Skeletal muscle tissue (tissue), 4 donors: ENCODE results near the gene IL3RA. TPM values are rescaled to one million over a fixed set of nuclear protein-coding genes. Genes with fewer than 3 reads are reported as not detected.
"Not testable (repeated sequence)": the region's sequence is repeated elsewhere in the genome, so short reads cannot be mapped to it uniquely, and the experiment has no call there.

Experiments
- H3K27ac ChIP-seq: one replicate; pipeline ENCODE4 v1.7.0; 2013; ENCODE audit warnings: mild to moderate bottlenecking, low read depth, low read length, inconsistent platforms
- H3K27me3 ChIP-seq, 3 donors: one replicate each; pipeline ENCODE4 v1.7.0; 2013; ENCODE audit warnings: low read length in 3 of 3; ENCODE audit not compliant: control insufficient read depth in 3 of 3, insufficient read depth in 3 of 3
- H3K36me3 ChIP-seq, 3 donors: one replicate each; pipeline ENCODE4 v1.7.0; 2013; ENCODE audit warnings: low read length in 3 of 3; ENCODE audit not compliant: control insufficient read depth in 3 of 3, insufficient read depth in 3 of 3
- H3K4me1 ChIP-seq, 3 donors: one replicate each; pipeline ENCODE4 v1.7.0; 2013; ENCODE audit warnings: low read length in 3 of 3, mild to moderate bottlenecking in 3 of 3; ENCODE audit not compliant: control insufficient read depth in 3 of 3, insufficient read depth in 3 of 3
- H3K4me3 ChIP-seq, 3 donors: one replicate each; pipeline ENCODE4 v1.7.0; 2013; ENCODE audit warnings: low read length in 3 of 3
- H3K9ac ChIP-seq, 3 donors: one replicate each; pipeline ENCODE4 v1.7.0; 2013; ENCODE audit warnings: low read length in 3 of 3, mild to moderate bottlenecking in 3 of 3, moderate library complexity in 2 of 3, low read depth in 1 of 3
- H3K9me3 ChIP-seq, 3 donors: one replicate each; pipeline ENCODE4 v1.7.0; 2013; ENCODE audit warnings: low read length in 3 of 3; ENCODE audit not compliant: control insufficient read depth in 3 of 3
- total RNA-seq: library from RNA; depleted of rRNA; stranded (reverse); fragments of >200 nt; gene quantifications from one replicate; pipeline ENCODE4 v1.2.3, GENCODE V29; 2014
- donor health status: Osteomylitis.

IL3RA gene
- total RNA-seq: 6.3 TPM

GRCh38 chrX:1336331-1336943, at the start of gene IL3RA:
Gene IL3RA (plus strand): TSS chrX:1336785. CDS start chrX:1341766, 4,981 bp downstream.
- Histone ChIP-seq H3K27ac (peak within 1 kb of the TSS; percentile 20), H3K27me3 (peaks cover 0 to 3% (median 0%) of the 10 kb centered on the region in 3 donors), H3K36me3 (peaks cover 0 to 3% (median 0%) of the 10 kb centered on the region in 3 donors), H3K4me1 (peaks cover 0 to 5% (median 0%) of the 10 kb centered on the region in 3 donors), H3K9ac (peak within 1 kb of the TSS; percentile 30 to 70 (median 45)), H3K4me3 (peak within 1 kb of the TSS; percentile 56 to 71 (median 68)), H3K9me3 (peaks cover 0 to under 1% (median 0%) of the 10 kb centered on the region in 3 donors)

GRCh38 chrX:1289535-1289934, 47.0 kb upstream of the IL3RA start:
- H3K4me3 ChIP-seq: no peak overlapping the region

GRCh38 chrX:1291110-1291740, 45.4 kb upstream of the IL3RA start:
- Histone ChIP-seq H3K36me3 (no peaks in the 10 kb centered on the region), H3K9me3 (peaks cover 0 to 3% (median 0%) of the 10 kb centered on the region in 3 donors), H3K9ac (no peak overlapping the region)

More at GRCh38 chrX:1289535-1289934, 47.0 kb upstream of the IL3RA start:
- no peaks in the 10 kb centered on the region for H3K27me3 ChIP-seq
- no peak overlapping the region for H3K9ac ChIP-seq
- H3K36me3 ChIP-seq: no peaks in the 10 kb centered on the region
- H3K4me1 ChIP-seq: no peaks in the 10 kb centered on the region
- H3K9me3 ChIP-seq: no peaks in the 10 kb centered on the region
- no peak overlapping the region for H3K27ac ChIP-seq

GRCh38 chrX:1292575-1293290, 43.9 kb upstream of the IL3RA start:
- Histone ChIP-seq H3K27me3 (no peaks in the 10 kb centered on the region), H3K36me3 (no peaks in the 10 kb centered on the region), H3K9me3 (peaks cover 0 to 3% (median 0%) of the 10 kb centered on the region in 3 donors), H3K9ac (no peak overlapping the region), H3K4me3 (no peak overlapping the region), H3K27ac (no peak overlapping the region), H3K4me1 (no peaks in the 10 kb centered on the region)

More at GRCh38 chrX:1291110-1291740, 45.4 kb upstream of the IL3RA start:
- no peak overlapping the region for H3K27ac ChIP-seq
- no peaks in the 10 kb centered on the region for H3K27me3 ChIP-seq
- H3K4me1 ChIP-seq: no peaks in the 10 kb centered on the region
- no peak overlapping the region for H3K4me3 ChIP-seq

- Histone ChIP-seq H3K27me3 (no peaks in the 10 kb centered on the region), H3K9ac (no peak overlapping the region), H3K4me3 (no peak overlapping the region), H3K27ac (no peak overlapping the region), H3K9me3 (peaks cover 0 to 3% (median 2%) of the 10 kb centered on the region in 3 donors), H3K36me3 (no peaks in the 10 kb centered on the region), H3K4me1 (no peaks in the 10 kb centered on the region)
Measured at GRCh38 chrX:1294301-1295067, 42.1 kb upstream of the IL3RA start.

GRCh38 chrX:1295550-1295949, 41.0 kb upstream of the IL3RA start:
- no peak overlapping the region for H3K27ac ChIP-seq
- no peak overlapping the region for H3K4me3 ChIP-seq
- H3K9me3 ChIP-seq: peaks cover 0 to 3% (median 2%) of the 10 kb centered on the region in 3 donors
- H3K4me1 ChIP-seq: no peaks in the 10 kb centered on the region
- H3K27me3 ChIP-seq: no peaks in the 10 kb centered on the region
- H3K36me3 ChIP-seq: no peaks in the 10 kb centered on the region
- H3K9ac ChIP-seq: no peak overlapping the region

GRCh38 chrX:1297591-1297990, 39.0 kb upstream of the IL3RA start:
- not testable (repeated sequence) for H3K9ac ChIP-seq, H3K9me3 ChIP-seq, H3K4me3 ChIP-seq, H3K36me3 ChIP-seq, H3K4me1 ChIP-seq, H3K27me3 ChIP-seq, H3K27ac ChIP-seq

- Histone ChIP-seq H3K9ac (no peak overlapping the region), H3K4me3 (no peak overlapping the region), H3K9me3 (peaks cover 0 to 3% (median 2%) of the 10 kb centered on the region in 3 donors), H3K36me3 (no peaks in the 10 kb centered on the region), H3K27ac (no peak overlapping the region), H3K4me1 (no peaks in the 10 kb centered on the region), H3K27me3 (no peaks in the 10 kb centered on the region)
Measured at GRCh38 chrX:1300449-1300848, 36.1 kb upstream of the IL3RA start.

GRCh38 chrX:1305411-1305810, 31.2 kb upstream of the IL3RA start:
- Histone ChIP-seq H3K36me3 (no peaks in the 10 kb centered on the region), H3K9ac (no peak overlapping the region), H3K4me1 (no peaks in the 10 kb centered on the region), H3K27ac (no peak overlapping the region), H3K27me3 (no peaks in the 10 kb centered on the region), H3K4me3 (no peak overlapping the region), H3K9me3 (peaks cover 0 to 4% (median 2%) of the 10 kb centered on the region in 3 donors)
